ENCODE measurements around the gene MARCO.

DNA sequence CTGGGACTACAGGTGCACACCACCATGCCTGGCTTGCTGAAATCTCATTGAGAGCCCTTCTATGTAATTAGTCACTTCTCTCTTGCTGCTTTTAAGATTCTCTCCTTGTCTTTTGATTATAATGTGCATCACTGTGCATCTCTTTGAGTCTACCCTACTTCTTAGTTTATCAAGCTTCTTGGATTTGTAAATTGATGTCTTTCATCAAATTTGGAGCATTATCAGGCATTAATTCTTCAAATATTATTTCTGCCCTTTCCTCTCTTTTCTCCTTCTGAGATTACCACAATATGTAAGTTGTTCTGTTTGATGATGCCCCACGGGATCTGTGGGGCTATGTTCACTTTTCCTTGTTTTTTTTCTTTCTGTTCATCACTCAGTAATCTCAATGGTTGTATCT is 9.0 kb upstream of the MARCO start:
- TF ChIP-seq, protein P1, sequence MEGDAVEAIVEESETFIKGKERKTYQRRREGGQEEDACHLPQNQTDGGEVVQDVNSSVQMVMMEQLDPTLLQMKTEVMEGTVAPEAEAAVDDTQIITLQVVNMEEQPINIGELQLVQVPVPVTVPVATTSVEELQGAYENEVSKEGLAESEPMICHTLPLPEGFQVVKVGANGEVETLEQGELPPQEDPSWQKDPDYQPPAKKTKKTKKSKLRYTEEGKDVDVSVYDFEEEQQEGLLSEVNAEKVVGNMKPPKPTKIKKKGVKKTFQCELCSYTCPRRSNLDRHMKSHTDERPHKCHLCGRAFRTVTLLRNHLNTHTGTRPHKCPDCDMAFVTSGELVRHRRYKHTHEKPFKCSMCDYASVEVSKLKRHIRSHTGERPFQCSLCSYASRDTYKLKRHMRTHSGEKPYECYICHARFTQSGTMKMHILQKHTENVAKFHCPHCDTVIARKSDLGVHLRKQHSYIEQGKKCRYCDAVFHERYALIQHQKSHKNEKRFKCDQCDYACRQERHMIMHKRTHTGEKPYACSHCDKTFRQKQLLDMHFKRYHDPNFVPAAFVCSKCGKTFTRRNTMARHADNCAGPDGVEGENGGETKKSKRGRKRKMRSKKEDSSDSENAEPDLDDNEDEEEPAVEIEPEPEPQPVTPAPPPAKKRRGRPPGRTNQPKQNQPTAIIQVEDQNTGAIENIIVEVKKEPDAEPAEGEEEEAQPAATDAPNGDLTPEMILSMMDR (IDR thresholded peaks at IDR 0.05) = no peak
- TF ChIP-seq POLR2A (IDR thresholded peaks at IDR 0.05) = no peak
